Panc1 (cell line): Measurements from ENCODE around the gene NEAT1.

ENCODE experiments used
- TCF7L2 ChIP-seq: IDR thresholded peaks from 2 replicates; pipeline ENCODE4 v1.6.1; 2011; ENCODE audit warnings: mild to moderate bottlenecking, low read depth, low read length, inconsistent platforms
- TF ChIP-seq, protein P1 (sequence below): fragments of 450-650 bp; IDR thresholded peaks from 2 replicates; pipeline ENCODE4 v1.5.1; 2017; ENCODE audit warnings: mild to moderate bottlenecking
- TF ChIP-seq, protein P2 (sequence below), 2 experiments: IDR thresholded peaks; 2 replicates each; pipeline ENCODE4 v1.6.1; 2011 to 2012; ENCODE audit warnings: low read depth in 2 of 2, control low read depth in 1 of 2, low read length in 1 of 2, mild to moderate bottlenecking in 1 of 2, moderate library complexity in 1 of 2; ENCODE audit not compliant: insufficient read depth in 1 of 2

GRCh38 chr11:65402790-65403189 is 19.8 kb upstream of the NEAT1 start:
- TF ChIP-seq, protein P1, sequence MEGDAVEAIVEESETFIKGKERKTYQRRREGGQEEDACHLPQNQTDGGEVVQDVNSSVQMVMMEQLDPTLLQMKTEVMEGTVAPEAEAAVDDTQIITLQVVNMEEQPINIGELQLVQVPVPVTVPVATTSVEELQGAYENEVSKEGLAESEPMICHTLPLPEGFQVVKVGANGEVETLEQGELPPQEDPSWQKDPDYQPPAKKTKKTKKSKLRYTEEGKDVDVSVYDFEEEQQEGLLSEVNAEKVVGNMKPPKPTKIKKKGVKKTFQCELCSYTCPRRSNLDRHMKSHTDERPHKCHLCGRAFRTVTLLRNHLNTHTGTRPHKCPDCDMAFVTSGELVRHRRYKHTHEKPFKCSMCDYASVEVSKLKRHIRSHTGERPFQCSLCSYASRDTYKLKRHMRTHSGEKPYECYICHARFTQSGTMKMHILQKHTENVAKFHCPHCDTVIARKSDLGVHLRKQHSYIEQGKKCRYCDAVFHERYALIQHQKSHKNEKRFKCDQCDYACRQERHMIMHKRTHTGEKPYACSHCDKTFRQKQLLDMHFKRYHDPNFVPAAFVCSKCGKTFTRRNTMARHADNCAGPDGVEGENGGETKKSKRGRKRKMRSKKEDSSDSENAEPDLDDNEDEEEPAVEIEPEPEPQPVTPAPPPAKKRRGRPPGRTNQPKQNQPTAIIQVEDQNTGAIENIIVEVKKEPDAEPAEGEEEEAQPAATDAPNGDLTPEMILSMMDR: no peak
- TF ChIP-seq, protein P2, sequence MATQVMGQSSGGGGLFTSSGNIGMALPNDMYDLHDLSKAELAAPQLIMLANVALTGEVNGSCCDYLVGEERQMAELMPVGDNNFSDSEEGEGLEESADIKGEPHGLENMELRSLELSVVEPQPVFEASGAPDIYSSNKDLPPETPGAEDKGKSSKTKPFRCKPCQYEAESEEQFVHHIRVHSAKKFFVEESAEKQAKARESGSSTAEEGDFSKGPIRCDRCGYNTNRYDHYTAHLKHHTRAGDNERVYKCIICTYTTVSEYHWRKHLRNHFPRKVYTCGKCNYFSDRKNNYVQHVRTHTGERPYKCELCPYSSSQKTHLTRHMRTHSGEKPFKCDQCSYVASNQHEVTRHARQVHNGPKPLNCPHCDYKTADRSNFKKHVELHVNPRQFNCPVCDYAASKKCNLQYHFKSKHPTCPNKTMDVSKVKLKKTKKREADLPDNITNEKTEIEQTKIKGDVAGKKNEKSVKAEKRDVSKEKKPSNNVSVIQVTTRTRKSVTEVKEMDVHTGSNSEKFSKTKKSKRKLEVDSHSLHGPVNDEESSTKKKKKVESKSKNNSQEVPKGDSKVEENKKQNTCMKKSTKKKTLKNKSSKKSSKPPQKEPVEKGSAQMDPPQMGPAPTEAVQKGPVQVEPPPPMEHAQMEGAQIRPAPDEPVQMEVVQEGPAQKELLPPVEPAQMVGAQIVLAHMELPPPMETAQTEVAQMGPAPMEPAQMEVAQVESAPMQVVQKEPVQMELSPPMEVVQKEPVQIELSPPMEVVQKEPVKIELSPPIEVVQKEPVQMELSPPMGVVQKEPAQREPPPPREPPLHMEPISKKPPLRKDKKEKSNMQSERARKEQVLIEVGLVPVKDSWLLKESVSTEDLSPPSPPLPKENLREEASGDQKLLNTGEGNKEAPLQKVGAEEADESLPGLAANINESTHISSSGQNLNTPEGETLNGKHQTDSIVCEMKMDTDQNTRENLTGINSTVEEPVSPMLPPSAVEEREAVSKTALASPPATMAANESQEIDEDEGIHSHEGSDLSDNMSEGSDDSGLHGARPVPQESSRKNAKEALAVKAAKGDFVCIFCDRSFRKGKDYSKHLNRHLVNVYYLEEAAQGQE (IDR thresholded peaks at IDR 0.05; ENCODE audit: insufficient read depth in 1 of 2, low read depth in 2 of 2, low read length in 1 of 2): no peak
- TF ChIP-seq TCF7L2: no peak
